ENCODE results near the gene EEF2.

The EEF2 gene

GRCh38 chr19:3979674-3980352 is 5.5 kb downstream of the EEF2 start:
- TF ChIP-seq NFIC (IDR thresholded peaks at IDR 0.05): no peak
- TF ChIP-seq YY1 (IDR thresholded peaks at IDR 0.05; ENCODE audit: low read depth): no peak
- TF ChIP-seq RAD21 (IDR thresholded peaks at IDR 0.05; ENCODE audit: low read depth): no peak
- TF ChIP-seq CREB1 (IDR thresholded peaks at IDR 0.05; ENCODE audit: low read depth): no peak
- no peak for TF ChIP-seq EGR1 (IDR thresholded peaks at IDR 0.05)
- no peak for TF ChIP-seq ZBTB7A (IDR thresholded peaks at IDR 0.05; ENCODE audit: low read depth)
- TF ChIP-seq EP300 (IDR thresholded peaks at IDR 0.05; ENCODE audit: borderline replicate concordance): no peak
- TF ChIP-seq, protein P1, sequence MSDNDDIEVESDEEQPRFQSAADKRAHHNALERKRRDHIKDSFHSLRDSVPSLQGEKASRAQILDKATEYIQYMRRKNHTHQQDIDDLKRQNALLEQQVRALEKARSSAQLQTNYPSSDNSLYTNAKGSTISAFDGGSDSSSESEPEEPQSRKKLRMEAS (IDR thresholded peaks at IDR 0.05): no peak
- TF ChIP-seq TAF1 (IDR thresholded peaks at IDR 0.05; ENCODE audit: low read depth): no peak
- no peak for TF ChIP-seq TCF12 (IDR thresholded peaks at IDR 0.05; ENCODE audit: low read depth)
- no peak for TF ChIP-seq TEAD4 (IDR thresholded peaks at IDR 0.05)
- no peak for TF ChIP-seq FOXM1 (IDR thresholded peaks at IDR 0.05; ENCODE audit: borderline replicate concordance, low read depth)
- TF ChIP-seq CEBPB (IDR thresholded peaks at IDR 0.05): no peak
- TF ChIP-seq, protein P2, sequence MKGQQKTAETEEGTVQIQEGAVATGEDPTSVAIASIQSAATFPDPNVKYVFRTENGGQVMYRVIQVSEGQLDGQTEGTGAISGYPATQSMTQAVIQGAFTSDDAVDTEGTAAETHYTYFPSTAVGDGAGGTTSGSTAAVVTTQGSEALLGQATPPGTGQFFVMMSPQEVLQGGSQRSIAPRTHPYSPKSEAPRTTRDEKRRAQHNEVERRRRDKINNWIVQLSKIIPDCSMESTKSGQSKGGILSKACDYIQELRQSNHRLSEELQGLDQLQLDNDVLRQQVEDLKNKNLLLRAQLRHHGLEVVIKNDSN (IDR thresholded peaks at IDR 0.05): no peak
- no peak for TF ChIP-seq REST (IDR thresholded peaks at IDR 0.05; ENCODE audit: low read depth)

DNA sequence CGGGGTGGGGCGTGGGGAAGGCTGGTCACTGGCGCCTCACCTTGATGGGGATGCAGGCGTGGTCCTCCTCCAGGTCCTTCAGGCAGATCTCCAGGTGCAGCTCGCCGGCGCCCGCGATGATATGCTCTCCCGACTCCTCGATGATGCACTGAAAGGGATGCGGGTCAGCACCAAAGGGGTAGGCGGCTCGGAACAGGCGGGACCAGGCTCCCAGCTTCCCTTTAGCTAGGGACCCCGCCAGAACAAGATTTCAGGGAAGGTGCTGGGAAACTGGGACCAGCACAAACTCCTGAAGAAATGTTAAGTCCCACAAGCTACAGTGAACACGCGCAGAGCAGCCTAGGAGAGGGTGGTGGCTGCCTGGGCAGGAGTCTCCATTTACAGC is 6.0 kb downstream of the EEF2 start:
- TF ChIP-seq CEBPB (IDR thresholded peaks at IDR 0.05) (no peak), TEAD4 (IDR thresholded peaks at IDR 0.05) (no peak), ZBTB7A (IDR thresholded peaks at IDR 0.05; ENCODE audit: low read depth) (no peak), RAD21 (IDR thresholded peaks at IDR 0.05; ENCODE audit: low read depth) (no peak), REST (IDR thresholded peaks at IDR 0.05; ENCODE audit: low read depth) (no peak), CREB1 (IDR thresholded peaks at IDR 0.05; ENCODE audit: low read depth) (no peak), TAF1 (IDR thresholded peaks at IDR 0.05; ENCODE audit: low read depth) (no peak), TCF12 (IDR thresholded peaks at IDR 0.05; ENCODE audit: low read depth) (no peak), NFIC (IDR thresholded peaks at IDR 0.05) (no peak), YY1 (IDR thresholded peaks at IDR 0.05; ENCODE audit: low read depth) (no peak)
- TF ChIP-seq, protein P1 (IDR thresholded peaks at IDR 0.05): no peak

DNA sequence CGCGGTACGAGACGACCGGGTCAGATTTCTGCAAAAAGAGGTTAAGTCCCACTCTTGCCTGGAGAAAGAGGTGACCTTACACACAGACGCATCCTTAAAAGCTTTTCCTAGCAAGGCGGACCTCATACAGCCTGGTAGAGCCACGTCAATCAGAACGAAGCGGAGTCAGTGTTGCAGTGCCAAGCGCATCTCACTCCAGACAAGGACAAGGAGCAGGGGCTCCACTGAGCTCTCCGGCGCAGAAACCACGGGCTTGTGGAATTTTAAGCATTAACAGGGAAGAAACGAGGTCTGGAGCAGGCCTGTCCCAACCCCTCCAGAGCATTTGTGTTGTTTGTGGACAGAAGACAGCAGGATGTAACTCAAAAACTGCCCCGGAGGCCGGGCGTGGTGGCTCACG is 7.1 kb downstream of the EEF2 start:
- TF ChIP-seq, protein P1 (IDR thresholded peaks at IDR 0.05): no peak
- TF ChIP-seq TEAD4 (IDR thresholded peaks at IDR 0.05) (no peak), FOXM1 (IDR thresholded peaks at IDR 0.05; ENCODE audit: borderline replicate concordance, low read depth) (no peak), NFIC (IDR thresholded peaks at IDR 0.05) (no peak)

DNA sequence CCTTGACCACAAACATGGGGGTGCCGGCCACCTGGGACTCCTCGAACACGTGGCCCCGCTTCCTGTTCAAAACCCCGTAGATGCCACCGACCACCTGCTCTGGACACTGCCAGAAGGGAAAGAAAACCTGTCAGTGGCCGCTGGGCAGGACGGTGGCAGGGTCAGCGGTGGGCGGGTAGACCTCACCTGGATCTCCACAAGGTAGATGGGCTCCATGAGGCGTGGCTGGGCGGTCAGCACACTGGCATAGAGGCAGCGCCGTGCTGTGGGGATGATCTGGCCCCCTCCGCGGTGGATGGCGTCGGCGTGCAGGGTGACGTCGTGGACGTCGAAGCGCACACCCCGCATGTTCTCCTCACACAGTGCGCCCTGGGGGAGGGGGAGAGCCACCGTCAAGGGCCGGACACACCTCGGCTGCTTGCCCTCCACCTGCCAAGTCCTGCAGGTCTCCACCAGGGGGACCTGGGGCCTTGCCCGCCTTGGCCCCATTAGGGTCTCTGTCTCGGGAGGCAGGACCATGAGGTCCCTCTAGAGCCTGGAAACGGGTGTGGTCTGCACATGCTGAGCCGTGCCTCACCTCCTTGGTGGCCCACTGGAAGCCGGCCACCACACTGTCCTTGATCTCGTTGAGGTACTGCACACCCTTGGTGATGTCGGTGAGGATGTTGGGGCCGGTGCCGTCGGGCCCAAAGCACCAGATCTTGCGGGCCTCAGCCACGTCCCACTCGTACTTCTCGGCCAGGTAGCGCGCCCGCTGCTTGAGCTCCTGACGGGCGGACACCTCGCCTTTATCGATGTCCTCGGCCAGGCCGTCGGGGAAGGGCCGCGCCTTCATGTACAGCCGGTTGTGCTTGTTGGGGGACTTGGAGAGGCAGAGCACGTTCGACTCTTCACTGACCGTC is 7.8 kb downstream of the EEF2 start:
- TF ChIP-seq TAF1 (IDR thresholded peaks at IDR 0.05; ENCODE audit: low read depth): no peak
- no peak for TF ChIP-seq EGR1 (IDR thresholded peaks at IDR 0.05)
- no peak for TF ChIP-seq ZBTB7A (IDR thresholded peaks at IDR 0.05; ENCODE audit: low read depth)
- no peak for TF ChIP-seq RAD21 (IDR thresholded peaks at IDR 0.05; ENCODE audit: low read depth)
- TF ChIP-seq REST (IDR thresholded peaks at IDR 0.05; ENCODE audit: low read depth): no peak
- no peak for TF ChIP-seq EP300 (IDR thresholded peaks at IDR 0.05; ENCODE audit: borderline replicate concordance)
- no peak for TF ChIP-seq TEAD4 (IDR thresholded peaks at IDR 0.05)
- TF ChIP-seq YY1 (IDR thresholded peaks at IDR 0.05; ENCODE audit: low read depth): no peak
- TF ChIP-seq, protein P2 (IDR thresholded peaks at IDR 0.05): no peak
- TF ChIP-seq CEBPB (IDR thresholded peaks at IDR 0.05): no peak
- no peak for TF ChIP-seq FOXM1 (IDR thresholded peaks at IDR 0.05; ENCODE audit: borderline replicate concordance, low read depth)
- TF ChIP-seq, protein P1 (IDR thresholded peaks at IDR 0.05): no peak
- TF ChIP-seq NFIC (IDR thresholded peaks at IDR 0.05): no peak

Data from Ishikawa (cell line).